B cell (primary cell): Measurements from ENCODE around the gene PPP1R14D. TPM values are rescaled to one million over a fixed set of nuclear protein-coding genes. Genes with fewer than 3 reads are reported as not detected.

Experiments used
- ATAC-seq: fragments of 200-7000 bp; cut with Tn5 transposase; one replicate; pipeline ENCODE4 v1.10.0; 2021; ENCODE audit warnings: low read depth, mild to moderate bottlenecking, moderate number of reproducible peaks, moderate library complexity
- CTCF ChIA-PET: fragments of 350-600 bp; sonication (Branson Sonifier 250); formaldehyde crosslinking; loops from one replicate; lab custom pipeline; 2021; ENCODE audit warnings: antibody characterized with exemption, inconsistent platforms; lab: Charles Lee
- POLR2A ChIA-PET: fragments of 350-600 bp; sonication (Branson Sonifier 250); formaldehyde crosslinking; loops from one replicate; lab custom pipeline; 2021; ENCODE audit warnings: antibody characterized with exemption; lab: Charles Lee
- DNase-seq: peaks from one replicate; pipeline ENCODE4 v3.0.0; 2013
- H2AFZ ChIP-seq: 2 replicates; pipeline ENCODE4 v1.6.1; 2012; ENCODE audit warnings: mild to moderate bottlenecking, low read depth, low read length; ENCODE audit not compliant: insufficient read depth, poor library complexity, severe bottlenecking
- H3K27ac ChIP-seq, 2 donors: 1 replicate in 1 of 2; 2 replicates in 1 of 2; pipeline ENCODE4 v1.5.1; 2012 to 2013; ENCODE audit warnings: low read length in 2 of 2, mild to moderate bottlenecking in 2 of 2, moderate library complexity in 1 of 2
- H3K27me3 ChIP-seq, 4 experiments: fragments of 200-600 bp in 1 of 4; sonication (generic) in 1 of 4; replicated peaks in 1 of 4; 1 replicate in 2 of 4; 2 replicates in 2 of 4; pipeline versions ENCODE4 v1.6.1 to v1.7.0; 2013 to 2016; ENCODE audit warnings: low read length in 3 of 4, mild to moderate bottlenecking in 2 of 4, mixed read lengths in 1 of 4, moderate library complexity in 1 of 4; ENCODE audit not compliant: insufficient read depth in 4 of 4, control insufficient read depth in 3 of 4; ENCODE audit errors: control extremely low read depth in 1 of 4
- H3K36me3 ChIP-seq, 2 experiments: replicated peaks in 1 of 2; 1 replicate in 1 of 2; 2 replicates in 1 of 2; pipeline versions ENCODE4 v1.6.1 to v1.7.1; 2013; ENCODE audit warnings: low read length in 1 of 2; ENCODE audit not compliant: insufficient read depth in 2 of 2, control insufficient read depth in 1 of 2; ENCODE audit errors: control extremely low read depth in 1 of 2, extremely low read depth in 1 of 2
- H3K4me1 ChIP-seq, 2 donors: fragments of 200-600 bp in 1 of 2; sonication (generic) in 1 of 2; 1 replicate in 1 of 2; 2 replicates in 1 of 2; pipeline versions ENCODE4 v1.5.1 to v1.6.1; 2013 to 2017; ENCODE audit warnings: low read length in 2 of 2; ENCODE audit not compliant: control insufficient read depth in 2 of 2, insufficient read depth in 2 of 2
- H3K4me2 ChIP-seq: replicated peaks from 2 replicates; pipeline ENCODE3; 2012; ENCODE audit warnings: mild to moderate bottlenecking, low read depth, low read length; ENCODE audit not compliant: poor library complexity, severe bottlenecking
- H3K4me3 ChIP-seq, 5 experiments: fragments of 200-600 bp in 1 of 5; sonication (generic) in 1 of 5; 1 replicate in 3 of 5; 2 replicates in 2 of 5; pipeline versions ENCODE4 v1.5.1 to v1.7.0; 2011 to 2016; ENCODE audit warnings: low read length in 4 of 5, mild to moderate bottlenecking in 4 of 5, low read depth in 2 of 5, control low read depth in 1 of 5, moderate library complexity in 1 of 5; ENCODE audit not compliant: insufficient read depth in 1 of 5; ENCODE audit errors: control extremely low read depth in 1 of 5, extremely low read depth in 1 of 5
- H3K79me2 ChIP-seq: fragments of 200-600 bp; sonication (generic); one replicate; pipeline ENCODE4 v1.6.0; 2016; ENCODE audit warnings: low read length; ENCODE audit not compliant: control insufficient read depth, insufficient read depth
- H3K9ac ChIP-seq: fragments of 200-600 bp; sonication (generic); 2 replicates; pipeline ENCODE4 v1.6.1; 2017; ENCODE audit warnings: mild to moderate bottlenecking, low read length, moderate library complexity
- H3K9me3 ChIP-seq, 3 donors: one replicate each; pipeline versions ENCODE4 v1.6.1 to v1.7.1; 2013; ENCODE audit warnings: low read length in 2 of 3; ENCODE audit not compliant: control insufficient read depth in 2 of 3, insufficient read depth in 1 of 3; ENCODE audit errors: control extremely low read depth in 1 of 3
- H4K20me1 ChIP-seq: 2 replicates; pipeline ENCODE4 v1.6.0; 2012; ENCODE audit warnings: mild to moderate bottlenecking, low read length; ENCODE audit not compliant: insufficient read depth, control insufficient read depth, poor library complexity, severe bottlenecking
- H3K27ac Mint-ChIP-seq: one replicate; pipeline ENCODE4 v1.8.0; 2021; ENCODE audit warnings: mixed read lengths
- H3K27me3 Mint-ChIP-seq: one replicate; pipeline ENCODE4 v1.8.0; 2021; ENCODE audit warnings: mixed read lengths
- H3K4me1 Mint-ChIP-seq: one replicate; pipeline ENCODE4 v1.8.0; 2021; ENCODE audit warnings: mixed read lengths
- H3K4me3 Mint-ChIP-seq: one replicate; pipeline ENCODE4 v1.8.0; 2021; ENCODE audit warnings: mixed read lengths
- H3K9me3 Mint-ChIP-seq: one replicate; pipeline ENCODE4 v1.8.0; 2022; ENCODE audit warnings: mixed read lengths; ENCODE audit not compliant: insufficient read depth
- CTCF ChIP-seq: fragments of 200-600 bp; IDR thresholded peaks from one replicate; pipeline ENCODE4 v1.8.0; 2022; ENCODE audit warnings: antibody characterized with exemption, mild to moderate bottlenecking
- EZH2 ChIP-seq: IDR thresholded peaks from 2 replicates; pipeline ENCODE4 v1.6.1; 2012; ENCODE audit warnings: borderline replicate concordance, low read depth, mild to moderate bottlenecking, moderate library complexity, low read length; ENCODE audit not compliant: insufficient read depth, poor library complexity, severe bottlenecking
- WGBS: methylation state at CpG from one replicate; pipeline ENCODE4 v1.1.5; 2013; ENCODE audit warnings: missing lambda C conversion rate; ENCODE audit not compliant: insufficient coverage; 5-methylcytosine and 5-hydroxymethylcytosine counted together
- intact Hi-C: fragments of 100-400 bp; cut with micrococcal nuclease; formaldehyde crosslinking; loops from one replicate; pipeline ENCODE4 v1.10.0; 2022
- polyA plus RNA-seq: library from polyadenylated mRNA; depleted of rRNA; stranded (reverse); fragments of >200 nt; gene quantifications from 2 replicates; pipeline ENCODE4 v1.2.3, GENCODE V29; 2012
- total RNA-seq, 2 donors: library from RNA; stranded (reverse); fragments of 120-200 nt in 1 of 2; gene quantifications; 1 replicate in 1 of 2; 2 replicates in 1 of 2; pipeline versions ENCODE4 v1.2.3 to v1.2.4, GENCODE V29; 2013 to 2022

Gene PPP1R14D
- total and polyA plus RNA-seq, 2 donors (not counting 1 experiment from before 2014, with no cell fraction given): 0.19 TPM; not detected in 1

- intact Hi-C loops: loop anchor here (1.0 to 5.0 kb wide), 3 partner anchors 37 to 328 kb away; partner anchors contain the start of gene VPS18
- TF ChIP-seq EZH2 (no peak), CTCF (peak; percentile 93)
- Histone ChIP-seq H3K27me3 (no peaks in the 10 kb centered on the region), H3K4me2 (no peak overlapping the region), H3K4me3 (no peak overlapping the region), H4K20me1 (no peaks in the 10 kb centered on the region), H3K9me3 (no peaks in the 10 kb centered on the region), H2AFZ (peak overlapping the region; percentile 44), H3K79me2 (no peaks in the 10 kb centered on the region), H3K36me3 (no peaks in the 10 kb centered on the region), H3K27ac (no peak overlapping the region), H3K4me1 (peaks cover 0 to 10% of the 10 kb centered on the region in 2 donors), H3K9ac (no peak overlapping the region)
- H3K4me1 Mint-ChIP-seq: peaks cover 12% of the 10 kb centered on the region
- no peak overlapping the region for H3K4me3 Mint-ChIP-seq
- H3K27ac Mint-ChIP-seq: no peak overlapping the region
- ATAC-seq (peak; percentile 95), DNase-seq (peak; percentile 82)
- WGBS: 31% methylated on average over 9 of the region's 15 CpGs
- H3K27me3 Mint-ChIP-seq: no peaks in the 10 kb centered on the region
- POLR2A ChIA-PET: interaction anchor here (0.5 to 2.9 kb wide), 4 partner anchors 34 to 389 kb away, joined by 4 to 9 read pairs (median 4); partner anchors contain the start of genes GCHFR and VPS18
- CTCF ChIA-PET: interaction anchor here (0.6 to 7.3 kb wide), 36 partner anchors 9 to 1240 kb away, joined by 3 to 189 read pairs (median 4); partner anchors contain the start of genes INO80, RAD51 and SPINT1
- no peaks in the 10 kb centered on the region for H3K9me3 Mint-ChIP-seq
Observed at GRCh38 chr15:40857601-40858341, 29.3 kb upstream of the PPP1R14D start.

GRCh38 chr15:40856746-40857145 lies 28.2 kb upstream of the PPP1R14D start:
- no peaks in the 10 kb centered on the region for H3K79me2 ChIP-seq
- no peaks in the 10 kb centered on the region for H3K36me3 ChIP-seq
- no peak overlapping the region for H3K4me2 ChIP-seq
- H2AFZ ChIP-seq: no peak overlapping the region
- H3K4me1 ChIP-seq: peaks cover 0 to 10% of the 10 kb centered on the region in 2 donors
- TF ChIP-seq CTCF (no peak), EZH2 (no peak)
- no peaks in the 10 kb centered on the region for H3K9me3 ChIP-seq
- no peaks in the 10 kb centered on the region for H4K20me1 ChIP-seq
- H3K4me1 Mint-ChIP-seq: peaks cover 12% of the 10 kb centered on the region
- no peak overlapping the region for H3K9ac ChIP-seq
- WGBS: 89% methylated on average over 8 of the region's 8 CpGs
- ChIA-PET CTCF (interaction anchor here (0.6 to 7.3 kb wide), 11 partner anchors 8 to 332 kb away, joined by 3 to 189 read pairs (median 21); partner anchors contain the start of gene SPINT1), POLR2A (interaction anchor here (0.7 to 2.9 kb wide), 2 partner anchors 35 to 37 kb away, joined by 3 to 9 read pairs; partner anchors contain the start of gene VPS18)
- H3K9me3 Mint-ChIP-seq: no peaks in the 10 kb centered on the region
- H3K27ac ChIP-seq: no peak overlapping the region
- H3K4me3 Mint-ChIP-seq: no peak overlapping the region
- H3K27me3 Mint-ChIP-seq: no peaks in the 10 kb centered on the region
- no peaks in the 10 kb centered on the region for H3K27me3 ChIP-seq
- intact Hi-C loops: loop anchor here (1.0 to 5.0 kb wide), 3 partner anchors 38 to 329 kb away; partner anchors contain the start of gene VPS18
- DNase-seq (no peak), ATAC-seq (no peak)
- H3K27ac Mint-ChIP-seq: no peak overlapping the region
- no peak overlapping the region for H3K4me3 ChIP-seq
